PC-3 (cell line): ENCODE results near the gene DECR2. TPM values are rescaled to one million over a fixed set of nuclear protein-coding genes. Genes with fewer than 3 reads are reported as not detected.

Source experiments
- ATAC-seq: fragments of 200-7000 bp; cut with Tn5 transposase; 2 replicates; pipeline ENCODE4 v1.9.1; 2020; ENCODE audit warnings: mild to moderate bottlenecking, moderate library complexity
- BruUV-seq: library from RNA; stranded (reverse); fragments of 400-500 nt; replicated peaks from 2 replicates; lab custom pipeline; 2021; lab: Mats Ljungman, UMichigan
- CTCF ChIA-PET: fragments of 300-600 bp; sonication (Branson Sonifier 250); formaldehyde crosslinking; loops from one replicate; lab custom pipeline; 2022; ENCODE audit warnings: antibody characterized with exemption; lab: Charles Lee
- POLR2A ChIA-PET: fragments of 300-600 bp; sonication (Branson Sonifier 250); formaldehyde crosslinking; loops from one replicate; lab custom pipeline; 2022; ENCODE audit warnings: antibody characterized with exemption; ENCODE audit not compliant: unreplicated experiment; lab: Charles Lee
- DNase-seq: peaks from one replicate; pipeline ENCODE4 v3.0.0-alpha.2; 2015
- H2AFZ ChIP-seq: fragments of 300-600 bp; sonication (generic); 2 replicates; pipeline ENCODE4 v1.6.0; 2016; ENCODE audit warnings: antibody characterized with exemption, low read length
- H3F3A ChIP-seq: fragments of 300-600 bp; sonication (generic); one replicate; pipeline ENCODE4 v1.6.0; 2017; ENCODE audit warnings: antibody characterized with exemption, low read length, control low read depth, mild to moderate bottlenecking; ENCODE audit not compliant: unreplicated experiment
- H3K27ac ChIP-seq: fragments of 300-600 bp; sonication (generic); 2 replicates; pipeline ENCODE4 v1.5.1; 2016; ENCODE audit warnings: mild to moderate bottlenecking, low read length
- H3K27me3 ChIP-seq: fragments of 300-600 bp; sonication (generic); 2 replicates; pipeline ENCODE4 v1.6.1; 2016; ENCODE audit warnings: low read length, mixed read lengths
- H3K36me3 ChIP-seq: fragments of 300-600 bp; sonication (generic); 2 replicates; pipeline ENCODE4 v1.6.1; 2016; ENCODE audit warnings: low read depth, mixed run types, low read length, mixed read lengths
- H3K4me1 ChIP-seq: fragments of 300-600 bp; sonication (generic); 2 replicates; pipeline ENCODE4 v1.5.1; 2016; ENCODE audit warnings: low read length; ENCODE audit not compliant: insufficient read depth
- H3K4me2 ChIP-seq: fragments of 300-600 bp; sonication (generic); 2 replicates; pipeline ENCODE4 v1.6.0; 2016; ENCODE audit warnings: low read length
- H3K4me3 ChIP-seq: fragments of 300-600 bp; sonication (generic); 2 replicates; pipeline ENCODE4 v1.5.1; 2016; ENCODE audit warnings: mild to moderate bottlenecking, low read length, mixed read lengths
- H3K79me2 ChIP-seq: fragments of 300-600 bp; sonication (generic); 2 replicates; pipeline ENCODE4 v1.6.1; 2017; ENCODE audit warnings: low read length, mixed read lengths
- H3K9ac ChIP-seq: fragments of 300-600 bp; sonication (generic); 2 replicates; pipeline ENCODE4 v1.6.0; 2016; ENCODE audit warnings: mild to moderate bottlenecking, low read length
- H3K9me2 ChIP-seq: fragments of 300-600 bp; sonication (generic); replicated peaks from 2 replicates; pipeline ENCODE4 v1.6.1; 2016; ENCODE audit warnings: mixed run types, low read length, mixed read lengths
- H3K9me3 ChIP-seq: fragments of 300-600 bp; sonication (generic); 2 replicates; pipeline ENCODE4 v1.6.1; 2016; ENCODE audit warnings: low read length, mixed read lengths
- H4K20me1 ChIP-seq: fragments of 300-600 bp; sonication (generic); 2 replicates; pipeline ENCODE4 v1.6.1; 2016; ENCODE audit warnings: low read length, mixed read lengths
- EZH2 ChIP-seq: fragments of 300-600 bp; sonication (generic); IDR thresholded peaks from one replicate; pipeline ENCODE4 v1.6.1; 2017; ENCODE audit warnings: antibody characterized with exemption, mild to moderate bottlenecking, low read length; ENCODE audit not compliant: unreplicated experiment
- EZH2phosphoT487 ChIP-seq: fragments of 300-600 bp; sonication (generic); IDR thresholded peaks from 2 replicates; pipeline ENCODE4 v1.6.1; 2018; ENCODE audit warnings: mild to moderate bottlenecking, antibody characterized with exemption, low read length, borderline replicate concordance
- intact Hi-C: fragments of 100-400 bp; cut with micrococcal nuclease; formaldehyde crosslinking; loops from 2 replicates; pipeline ENCODE4 v1.9.0; 2023
- total RNA-seq: library from RNA; depleted of rRNA; stranded (reverse); fragments of >200 nt; gene quantifications from 2 replicates; pipeline ENCODE4 v1.2.3, GENCODE V29; 2014
- TF ChIP-seq, protein P1 (sequence below): fragments of 300-600 bp; sonication (generic); conservative IDR thresholded peaks from 2 replicates; pipeline ENCODE4 v1.5.1; 2017; ENCODE audit warnings: antibody characterized with exemption, low read depth, mild to moderate bottlenecking, low read length

The DECR2 gene
- total RNA-seq, 1 experiment from 2014 or later = 19.8 TPM

DNA sequence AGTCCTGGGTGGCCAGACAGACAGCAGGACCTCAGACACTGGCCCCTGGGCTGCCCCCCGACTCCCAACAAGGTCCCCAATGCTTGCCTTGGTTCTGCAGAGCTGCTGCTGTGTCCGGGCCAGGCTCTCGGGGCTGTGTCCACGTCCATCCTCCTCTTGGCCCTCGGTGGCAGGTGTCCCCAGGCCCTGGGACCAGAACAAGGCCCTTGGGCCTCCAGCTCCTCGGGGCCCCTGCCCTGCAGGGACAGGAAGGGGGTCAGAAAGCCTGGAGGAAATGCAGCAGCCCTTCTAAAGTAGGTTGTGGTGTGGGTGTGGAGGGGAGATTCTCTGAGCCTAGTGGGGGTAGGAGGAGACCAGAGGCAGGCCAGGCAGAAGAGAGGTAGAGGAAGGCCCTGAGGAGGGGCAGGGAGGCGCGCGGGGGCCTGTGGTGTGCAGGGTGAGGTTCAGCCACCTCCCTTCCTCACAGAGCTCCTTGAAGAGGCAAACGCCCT, 46.7 kb upstream of the DECR2 start:
- POLR2A ChIA-PET = no interaction called here
- no peaks in the 10 kb centered on the region for H3F3A ChIP-seq
- no peaks in the 10 kb centered on the region for H4K20me1 ChIP-seq
- H3K27ac ChIP-seq = no peak overlapping the region
- no TSS peak for BruUV-seq
- peaks cover 19% of the 10 kb centered on the region for H3K79me2 ChIP-seq
- H3K4me3 ChIP-seq = no peak overlapping the region
- H3K27me3 ChIP-seq = no peaks in the 10 kb centered on the region
- DNase-seq (no peak), ATAC-seq (no peak)
- H3K9me2 ChIP-seq = no peaks in the 10 kb centered on the region
- intact Hi-C loops = no loop called here
- H3K36me3 ChIP-seq = no peaks in the 10 kb centered on the region
- no peak overlapping the region for H3K9ac ChIP-seq
- no peak overlapping the region for H3K4me2 ChIP-seq
- no peaks in the 10 kb centered on the region for H3K9me3 ChIP-seq
- H3K4me1 ChIP-seq = peaks cover 5% of the 10 kb centered on the region; the same call in 1 of the 2 replicates
- CTCF ChIA-PET = no interaction called here
- no peak for TF ChIP-seq EZH2
- H2AFZ ChIP-seq = no peak overlapping the region

- intact Hi-C loops = no loop called here
- DNase-seq = no peak
- Histone ChIP-seq H3K4me1 (peaks cover 5% of the 10 kb centered on the region; the same call in 1 of the 2 replicates), H3K4me3 (no peak overlapping the region), H2AFZ (no peak overlapping the region), H3K9ac (no peak overlapping the region), H3K27ac (no peak overlapping the region), H3K27me3 (no peaks in the 10 kb centered on the region), H3K79me2 (peaks cover 2% of the 10 kb centered on the region), H3K36me3 (no peaks in the 10 kb centered on the region), H3F3A (no peaks in the 10 kb centered on the region), H3K4me2 (no peak overlapping the region), H4K20me1 (no peaks in the 10 kb centered on the region), H3K9me2 (no peaks in the 10 kb centered on the region), H3K9me3 (no peaks in the 10 kb centered on the region)
- POLR2A ChIA-PET = no interaction called here
- CTCF ChIA-PET = no interaction called here
- BruUV-seq = no TSS peak
- TF ChIP-seq EZH2phosphoT487 = no peak
- no peak for TF ChIP-seq EZH2
- TF ChIP-seq, protein P1, sequence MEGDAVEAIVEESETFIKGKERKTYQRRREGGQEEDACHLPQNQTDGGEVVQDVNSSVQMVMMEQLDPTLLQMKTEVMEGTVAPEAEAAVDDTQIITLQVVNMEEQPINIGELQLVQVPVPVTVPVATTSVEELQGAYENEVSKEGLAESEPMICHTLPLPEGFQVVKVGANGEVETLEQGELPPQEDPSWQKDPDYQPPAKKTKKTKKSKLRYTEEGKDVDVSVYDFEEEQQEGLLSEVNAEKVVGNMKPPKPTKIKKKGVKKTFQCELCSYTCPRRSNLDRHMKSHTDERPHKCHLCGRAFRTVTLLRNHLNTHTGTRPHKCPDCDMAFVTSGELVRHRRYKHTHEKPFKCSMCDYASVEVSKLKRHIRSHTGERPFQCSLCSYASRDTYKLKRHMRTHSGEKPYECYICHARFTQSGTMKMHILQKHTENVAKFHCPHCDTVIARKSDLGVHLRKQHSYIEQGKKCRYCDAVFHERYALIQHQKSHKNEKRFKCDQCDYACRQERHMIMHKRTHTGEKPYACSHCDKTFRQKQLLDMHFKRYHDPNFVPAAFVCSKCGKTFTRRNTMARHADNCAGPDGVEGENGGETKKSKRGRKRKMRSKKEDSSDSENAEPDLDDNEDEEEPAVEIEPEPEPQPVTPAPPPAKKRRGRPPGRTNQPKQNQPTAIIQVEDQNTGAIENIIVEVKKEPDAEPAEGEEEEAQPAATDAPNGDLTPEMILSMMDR = no peak
- ATAC-seq = no peak
Observed at GRCh38 chr16:356741-357140, 44.9 kb upstream of the DECR2 start.

DNA sequence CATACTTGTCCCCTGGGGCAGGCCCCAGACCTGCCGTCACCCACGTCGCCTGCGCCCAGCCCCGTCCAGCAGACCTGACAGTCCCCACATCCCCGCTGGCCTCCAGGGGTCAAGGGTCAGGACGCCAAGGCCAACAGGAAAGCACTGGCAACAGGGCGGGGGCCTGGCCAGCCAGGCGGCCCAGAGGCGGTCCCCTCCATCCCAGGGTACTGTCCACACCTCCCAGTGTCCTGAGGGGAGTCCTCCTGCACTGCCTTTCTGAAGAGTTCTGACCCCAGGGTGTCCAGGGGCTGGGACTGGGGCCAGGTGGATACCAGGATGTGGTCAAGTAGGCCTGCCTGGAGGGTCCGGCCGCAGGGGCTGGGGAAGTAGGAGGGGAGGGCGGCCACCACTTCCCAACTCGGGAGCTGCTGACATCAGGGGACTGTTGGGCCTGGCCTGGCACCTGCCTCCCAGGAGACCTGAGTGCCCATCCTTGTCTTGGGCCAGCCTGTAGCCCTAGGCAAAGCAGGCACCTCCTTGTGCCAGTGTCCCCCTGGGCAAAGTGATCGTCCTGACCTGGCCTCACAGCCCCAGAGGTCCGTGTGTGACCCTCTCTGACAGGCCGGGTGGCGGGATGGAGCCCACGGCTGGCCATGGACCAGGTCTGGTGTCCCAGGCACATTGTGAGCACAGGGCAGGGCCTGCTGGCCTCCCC, 42.5 kb upstream of the DECR2 start:
- intact Hi-C loops = no loop called here
- BruUV-seq = no TSS peak
- ATAC-seq = no peak
- Histone ChIP-seq H3K9me3 (no peaks in the 10 kb centered on the region), H3K4me3 (no peak overlapping the region), H3K79me2 (no peaks in the 10 kb centered on the region), H3K9ac (no peak overlapping the region), H3F3A (no peaks in the 10 kb centered on the region), H3K9me2 (no peaks in the 10 kb centered on the region), H3K27ac (no peak overlapping the region), H2AFZ (no peak overlapping the region), H3K4me2 (no peak overlapping the region), H3K27me3 (no peaks in the 10 kb centered on the region), H3K4me1 (peaks cover 2% of the 10 kb centered on the region; the same call in 1 of the 2 replicates), H3K36me3 (no peaks in the 10 kb centered on the region), H4K20me1 (no peaks in the 10 kb centered on the region)
- ChIA-PET POLR2A (no interaction called here), CTCF (no interaction called here)
- no peak for DNase-seq
- TF ChIP-seq EZH2phosphoT487 (no peak), EZH2 (no peak)
- TF ChIP-seq, protein P1 = no peak
